GM04504 (cell line): ENCODE data around the gene ELMO1.

Experiments
- DNase-seq: peaks from one replicate; pipeline ENCODE4 v3.0.0-alpha.2; 2012; ENCODE audit warnings: low read depth

ELMO1 gene

DNA sequence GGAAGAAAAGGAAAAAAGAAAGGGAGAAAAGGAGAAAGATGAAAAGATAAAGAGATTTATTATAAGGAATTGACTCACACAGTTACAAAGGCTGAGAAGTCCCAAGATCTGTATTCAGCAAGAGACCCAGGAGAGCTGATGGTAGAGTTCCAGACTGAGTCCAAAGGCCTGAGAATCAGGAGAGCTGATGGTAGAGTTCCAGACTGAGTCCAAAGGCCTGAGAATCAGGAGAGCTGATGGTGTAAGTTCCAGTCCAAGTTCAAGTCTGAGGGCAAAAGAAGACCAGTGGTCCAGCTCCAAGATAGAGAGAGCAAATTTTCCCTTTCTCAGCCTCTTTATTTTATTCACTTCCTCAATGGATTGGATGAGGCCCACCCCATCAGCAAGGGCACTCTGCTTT lies 627.0 kb downstream of the ELMO1 start:
- no peak for DNase-seq

DNA sequence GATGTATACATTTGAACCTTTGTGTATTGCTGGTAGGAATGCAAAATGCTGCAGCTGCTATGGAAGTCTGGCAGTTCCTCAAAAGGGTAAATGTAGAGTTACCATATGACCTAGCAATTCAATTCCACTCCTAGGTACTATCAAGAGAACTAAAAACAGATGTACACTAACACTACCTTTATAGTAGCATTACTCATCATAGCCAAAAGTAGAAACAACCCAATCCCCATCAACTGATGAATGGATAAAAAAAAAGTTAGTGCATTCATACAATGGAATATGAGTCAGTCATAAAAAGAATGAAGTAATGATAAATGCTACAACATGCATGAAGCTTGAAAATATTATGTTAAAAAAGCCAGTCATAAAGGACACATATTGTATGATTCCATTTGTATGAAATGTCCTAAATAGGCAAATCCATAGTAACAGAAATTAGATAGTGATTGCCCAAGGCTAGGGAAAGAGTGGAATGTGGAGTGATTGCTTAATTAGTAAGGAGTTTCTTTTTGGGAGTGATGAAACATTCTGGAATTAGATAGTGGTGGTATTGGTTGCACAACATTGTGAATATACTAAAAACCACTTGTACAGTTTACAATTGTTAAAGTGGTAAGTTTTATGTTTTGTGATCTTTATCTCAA lies 628.0 kb downstream of the ELMO1 start:
- no peak for DNase-seq

- no peak for DNase-seq
These were observed 629.0 kb downstream of the ELMO1 start for GRCh38 chr7:36819639-36820038.

- DNase-seq: no peak
These were observed 634.4 kb downstream of the ELMO1 start for GRCh38 chr7:36814311-36814710.

GRCh38 chr7:36811807-36812206 lies 636.9 kb downstream of the ELMO1 start:
- no peak for DNase-seq

DNA sequence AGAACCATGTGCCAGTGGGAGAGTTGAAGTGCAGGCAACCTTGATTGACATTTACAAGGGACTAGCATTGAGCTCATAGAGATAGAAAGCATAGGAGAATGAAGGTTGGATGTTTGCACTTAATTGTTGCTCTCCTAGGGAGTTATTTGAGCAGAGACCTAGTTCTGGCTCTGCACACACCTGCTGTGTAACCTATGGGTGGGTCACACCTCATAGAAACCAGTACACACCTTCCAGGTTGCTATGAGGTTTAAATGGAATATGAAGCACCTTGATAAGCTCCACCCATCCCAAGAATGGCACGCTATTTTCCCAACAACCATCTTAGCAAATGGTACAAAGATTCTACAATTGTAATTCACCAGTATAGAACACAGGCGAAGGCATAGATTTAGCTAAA lies 638.2 kb downstream of the ELMO1 start:
- DNase-seq: no peak

DNA sequence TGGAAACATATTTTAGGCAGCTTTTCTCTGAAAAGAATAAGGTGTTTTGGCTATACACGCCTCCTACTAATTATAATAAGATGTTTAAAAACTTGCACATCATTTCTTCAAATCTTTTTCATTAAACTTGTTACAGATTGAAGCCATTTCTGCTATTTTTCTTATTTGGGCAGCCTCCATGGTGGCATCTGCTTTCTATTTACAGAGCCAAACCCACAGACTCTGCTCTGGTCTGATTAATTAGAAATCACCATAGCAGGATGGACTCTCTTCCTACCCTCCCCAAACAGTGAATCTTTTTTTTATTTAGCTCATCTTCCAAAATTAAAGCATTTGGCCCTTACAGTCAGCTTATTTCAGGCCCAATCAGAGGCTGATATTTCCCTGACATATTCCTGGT lies 638.6 kb downstream of the ELMO1 start:
- DNase-seq: no peak

DNA sequence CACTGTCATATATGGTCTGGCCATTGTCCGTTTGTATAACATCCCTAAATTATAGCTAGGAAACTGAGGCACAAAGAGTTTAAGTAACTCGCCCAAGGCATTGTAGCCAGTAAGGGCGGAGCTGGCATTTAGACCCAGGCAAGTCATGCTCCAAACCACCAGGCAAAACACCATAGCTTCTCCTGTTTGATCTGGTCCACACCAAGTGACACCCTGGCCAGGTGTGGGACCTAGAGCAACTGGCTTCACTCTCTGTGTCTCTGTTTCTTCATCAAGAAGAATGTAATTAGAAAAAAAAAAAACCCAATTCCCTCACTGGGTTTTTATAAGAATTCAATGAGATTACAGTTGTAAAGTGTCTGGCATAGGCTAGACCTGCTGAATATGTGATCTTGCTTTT lies 639.2 kb downstream of the ELMO1 start:
- no peak for DNase-seq

DNA sequence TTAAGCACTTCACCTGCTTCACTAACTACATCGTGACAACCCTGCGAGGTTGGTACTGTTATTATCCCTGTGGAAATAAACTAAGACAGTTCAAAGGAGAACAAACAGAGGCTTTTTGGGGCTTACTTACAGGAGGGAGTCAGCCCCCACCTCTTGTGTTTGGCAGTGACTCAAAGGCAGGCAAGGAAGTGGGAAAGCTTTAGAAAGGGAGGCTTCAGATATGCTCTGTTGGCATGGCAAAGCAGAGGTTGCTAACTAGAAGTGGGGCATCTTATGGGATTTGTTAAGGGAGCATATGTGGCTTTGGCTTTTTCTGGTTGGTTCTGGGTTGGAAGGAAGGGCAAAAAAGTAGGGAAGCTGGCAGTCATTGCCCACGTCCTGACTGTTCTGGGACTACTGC lies 639.6 kb downstream of the ELMO1 start:
- no peak for DNase-seq

GRCh38 chr7:36806891-36807290 lies 641.8 kb downstream of the ELMO1 start:
- no peak for DNase-seq
